ENCODE results near the gene ABCA9.
"Not testable (repeated sequence)": the region's sequence is repeated elsewhere in the genome, so short reads cannot be mapped to it uniquely, and the experiment has no call there.

Gene ABCA9

DNA sequence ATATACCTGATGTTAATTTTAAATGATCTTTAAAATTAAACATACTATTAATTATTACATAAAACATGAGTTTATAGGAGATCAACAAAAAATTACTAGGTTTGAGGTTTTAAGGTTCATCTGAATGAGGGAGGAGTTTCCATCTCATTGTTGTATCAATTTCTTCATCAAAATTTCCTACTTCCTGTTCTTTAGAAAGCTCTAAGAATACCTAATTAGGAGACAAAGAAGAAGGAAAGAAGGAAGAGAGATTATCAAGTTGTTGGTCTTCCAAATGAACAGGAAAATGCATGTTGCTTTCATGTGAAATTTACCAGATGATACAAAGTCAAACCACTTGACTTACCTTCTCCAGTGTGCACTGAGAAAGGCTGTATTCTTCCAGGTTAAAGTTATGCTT lies 18.1 kb upstream of the ABCA9 start:
- DNase-seq (ENCODE audit: low spot score), result no peak
- no peaks in the 10 kb centered on the region for H3K4me1 Mint-ChIP-seq (ENCODE audit: low read depth)
- no peaks in the 10 kb centered on the region for H3K27me3 Mint-ChIP-seq (ENCODE audit: low read depth)
- H3K4me3 Mint-ChIP-seq, result no peak overlapping the region
- H3K27ac Mint-ChIP-seq, result no peak overlapping the region
- peaks cover 5% of the 10 kb centered on the region for H3K9me3 Mint-ChIP-seq
- no peaks in the 10 kb centered on the region for H3K36me3 Mint-ChIP-seq (ENCODE audit: low read depth)

DNA sequence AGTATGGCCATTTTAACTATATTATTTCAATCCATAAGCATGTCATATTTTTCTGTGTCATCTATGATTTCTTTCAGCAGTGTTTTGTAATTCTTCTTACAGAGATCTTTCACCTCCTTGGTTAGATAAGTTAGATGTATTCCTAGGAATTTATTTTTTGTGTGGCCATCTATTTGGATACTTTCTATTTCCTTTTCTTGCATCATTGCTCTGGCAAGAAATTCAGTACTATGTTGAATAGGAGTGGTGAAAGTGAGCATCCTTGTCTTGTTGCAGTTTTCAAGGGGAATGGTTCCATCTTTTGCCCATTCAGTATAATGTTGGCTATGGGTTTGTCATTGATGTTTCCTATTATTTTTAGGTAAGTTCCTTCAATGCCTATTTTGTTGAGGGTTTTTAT lies 15.1 kb upstream of the ABCA9 start:
- peaks cover 5% of the 10 kb centered on the region for H3K9me3 Mint-ChIP-seq
- no peak for DNase-seq (ENCODE audit: low spot score)
- peaks cover 2% of the 10 kb centered on the region for H3K4me1 Mint-ChIP-seq (ENCODE audit: low read depth)
- no peak overlapping the region for H3K4me3 Mint-ChIP-seq
- no peak overlapping the region for H3K27ac Mint-ChIP-seq
- peaks cover 4% of the 10 kb centered on the region for H3K36me3 Mint-ChIP-seq (ENCODE audit: low read depth)
- H3K27me3 Mint-ChIP-seq (ENCODE audit: low read depth), result peaks cover 6% of the 10 kb centered on the region

DNA sequence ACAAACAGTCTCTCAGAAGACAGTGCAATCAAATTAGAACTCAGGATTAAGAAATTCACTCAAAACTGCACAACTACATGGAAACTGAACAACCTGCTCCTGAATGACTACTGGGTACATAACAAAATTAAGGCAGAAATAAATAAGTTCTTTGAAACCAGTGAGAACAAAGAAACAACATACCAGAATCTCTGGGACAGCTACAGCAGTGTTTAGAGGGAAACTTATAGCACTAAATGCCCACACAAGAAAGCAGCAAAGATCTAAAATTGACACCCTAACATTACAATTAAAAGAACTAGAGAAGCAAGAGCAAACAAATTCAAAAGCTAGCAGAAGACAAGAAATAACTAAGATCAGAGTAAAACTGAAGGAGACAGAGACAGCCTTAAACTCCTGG lies 12.7 kb upstream of the ABCA9 start:
- not testable (repeated sequence) for H3K9me3 Mint-ChIP-seq; H3K4me3 Mint-ChIP-seq; H3K27me3 Mint-ChIP-seq (ENCODE audit: low read depth); H3K36me3 Mint-ChIP-seq (ENCODE audit: low read depth); H3K4me1 Mint-ChIP-seq (ENCODE audit: low read depth); H3K27ac Mint-ChIP-seq; DNase-seq (ENCODE audit: low spot score)

DNA sequence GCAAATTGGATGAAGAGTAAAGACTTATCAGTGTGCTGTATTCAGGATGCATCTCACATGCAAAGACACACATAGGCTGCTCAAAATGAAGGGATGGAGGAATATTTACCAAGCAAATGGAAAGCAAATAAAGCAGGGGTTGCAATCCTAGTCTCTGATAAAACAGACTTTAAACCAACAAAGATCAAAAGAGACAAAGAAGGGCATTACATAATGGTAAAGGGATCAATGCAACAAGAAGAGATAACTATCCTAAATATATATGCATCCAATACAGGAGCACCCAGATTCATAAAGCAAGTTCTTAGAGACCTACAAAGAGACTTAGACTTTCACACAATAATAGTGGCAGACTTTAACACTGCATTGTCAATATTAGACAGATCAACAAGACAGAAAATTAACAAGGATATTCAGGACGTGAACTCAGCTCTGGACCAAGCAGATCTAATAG lies 12.1 kb upstream of the ABCA9 start:
- not testable (repeated sequence) for H3K27me3 Mint-ChIP-seq (ENCODE audit: low read depth); H3K9me3 Mint-ChIP-seq; H3K36me3 Mint-ChIP-seq (ENCODE audit: low read depth)

DNA sequence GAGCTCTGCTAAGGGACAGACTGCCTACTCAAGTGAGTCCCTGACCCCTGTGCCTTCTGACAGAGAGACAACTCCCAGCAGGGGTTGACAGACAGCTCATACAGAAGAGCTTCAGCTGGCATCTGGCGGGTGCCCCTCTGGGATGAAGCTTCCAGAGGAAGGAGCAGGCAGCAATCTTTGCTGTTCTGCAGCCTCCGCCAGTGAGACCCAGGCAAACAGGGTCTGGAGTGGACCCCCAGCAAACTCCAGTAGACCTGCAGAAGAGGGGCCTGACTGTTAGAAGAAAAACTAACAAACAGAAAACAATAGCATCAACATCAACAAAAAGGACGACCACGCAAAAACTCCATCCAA lies 10.5 kb upstream of the ABCA9 start:
- H3K4me3 Mint-ChIP-seq; DNase-seq (ENCODE audit: low spot score); H3K27me3 Mint-ChIP-seq (ENCODE audit: low read depth); H3K36me3 Mint-ChIP-seq (ENCODE audit: low read depth); H3K9me3 Mint-ChIP-seq; H3K4me1 Mint-ChIP-seq (ENCODE audit: low read depth); H3K27ac Mint-ChIP-seq: not testable (repeated sequence)

More for the DNA sequence above, 12.1 kb upstream of the ABCA9 start:
- not testable (repeated sequence) for H3K4me3 Mint-ChIP-seq; H3K4me1 Mint-ChIP-seq (ENCODE audit: low read depth); DNase-seq (ENCODE audit: low spot score); H3K27ac Mint-ChIP-seq

DNA sequence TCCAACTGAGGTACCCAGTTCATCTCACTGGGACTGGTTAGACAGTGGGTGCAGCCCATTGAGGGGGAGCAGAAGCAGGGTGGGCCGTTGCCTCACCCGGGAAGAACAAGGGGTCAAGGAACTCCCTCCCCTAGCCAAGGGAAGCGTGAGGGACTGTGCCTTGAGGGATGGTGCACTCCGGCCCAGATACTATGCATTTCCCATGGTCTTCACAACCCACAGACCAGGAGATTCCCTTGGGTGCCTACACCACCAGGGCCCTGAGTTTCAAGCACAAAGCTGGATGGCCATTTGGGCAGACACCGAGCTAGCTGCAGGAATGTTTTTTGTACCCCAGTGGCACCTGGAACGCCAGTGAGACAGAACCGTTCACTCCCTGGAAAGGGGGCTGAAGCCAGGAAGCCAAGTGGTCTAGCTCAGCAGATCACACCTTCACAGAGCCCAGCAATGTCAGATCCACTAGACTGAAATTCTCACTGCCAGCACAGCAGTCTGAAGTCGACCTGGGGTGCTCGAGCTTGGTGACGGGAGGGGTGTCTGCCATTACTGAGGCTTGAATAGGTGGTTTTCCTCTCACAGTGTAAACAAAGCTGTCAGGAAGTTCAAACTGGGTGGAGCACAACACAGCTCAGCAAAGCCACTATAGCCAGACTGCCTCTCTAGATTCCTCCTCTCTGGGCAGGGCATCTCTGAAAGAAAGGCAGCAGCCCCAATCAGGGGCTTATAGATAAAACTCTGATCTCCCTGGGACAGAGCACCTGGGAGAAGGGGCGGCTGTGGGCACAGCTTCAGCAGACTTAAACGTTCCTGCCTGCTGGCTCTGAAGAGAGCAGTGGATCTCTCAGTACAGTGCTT lies 9.9 kb upstream of the ABCA9 start:
- H3K9me3 Mint-ChIP-seq; H3K36me3 Mint-ChIP-seq (ENCODE audit: low read depth); DNase-seq (ENCODE audit: low spot score); H3K27me3 Mint-ChIP-seq (ENCODE audit: low read depth): not testable (repeated sequence)
- H3K4me1 Mint-ChIP-seq (ENCODE audit: low read depth), result peaks cover 11% of the 10 kb centered on the region
- H3K4me3 Mint-ChIP-seq, result peak overlapping the region; percentile 46
- H3K27ac Mint-ChIP-seq, result peak overlapping the region; percentile 53

DNA sequence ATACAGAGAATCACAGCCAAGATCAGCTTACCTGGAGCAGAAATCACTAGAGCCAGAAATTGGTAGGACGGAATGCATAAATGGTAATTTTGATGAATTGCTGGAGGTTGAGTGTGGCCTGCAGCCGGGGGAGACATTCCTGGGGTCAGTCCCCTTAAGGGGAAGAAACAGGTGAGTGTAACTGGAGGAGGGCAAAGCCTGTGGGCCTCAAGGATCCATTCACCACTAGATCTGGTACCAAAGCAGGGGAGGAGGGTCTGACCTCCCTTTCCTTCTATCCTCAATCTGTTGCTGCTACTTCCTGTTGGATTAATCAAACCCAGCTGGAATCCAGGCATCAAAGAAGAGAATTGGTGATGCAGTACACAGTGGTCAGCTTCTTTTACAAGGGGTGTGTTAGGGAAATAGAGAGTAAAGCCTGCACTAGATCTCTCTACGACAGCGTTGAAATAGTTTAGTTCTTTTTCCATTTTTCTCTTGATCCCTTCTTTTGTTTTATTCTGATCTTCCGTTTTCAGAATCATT lies 8.6 kb upstream of the ABCA9 start:
- H3K27me3 Mint-ChIP-seq (ENCODE audit: low read depth), result peaks cover 8% of the 10 kb centered on the region
- no peak overlapping the region for H3K4me3 Mint-ChIP-seq
- H3K9me3 Mint-ChIP-seq, result peaks cover 5% of the 10 kb centered on the region
- H3K36me3 Mint-ChIP-seq (ENCODE audit: low read depth), result peaks cover 4% of the 10 kb centered on the region
- H3K4me1 Mint-ChIP-seq (ENCODE audit: low read depth), result peaks cover 18% of the 10 kb centered on the region
- DNase-seq (ENCODE audit: low spot score), result no peak
- no peak overlapping the region for H3K27ac Mint-ChIP-seq

DNA sequence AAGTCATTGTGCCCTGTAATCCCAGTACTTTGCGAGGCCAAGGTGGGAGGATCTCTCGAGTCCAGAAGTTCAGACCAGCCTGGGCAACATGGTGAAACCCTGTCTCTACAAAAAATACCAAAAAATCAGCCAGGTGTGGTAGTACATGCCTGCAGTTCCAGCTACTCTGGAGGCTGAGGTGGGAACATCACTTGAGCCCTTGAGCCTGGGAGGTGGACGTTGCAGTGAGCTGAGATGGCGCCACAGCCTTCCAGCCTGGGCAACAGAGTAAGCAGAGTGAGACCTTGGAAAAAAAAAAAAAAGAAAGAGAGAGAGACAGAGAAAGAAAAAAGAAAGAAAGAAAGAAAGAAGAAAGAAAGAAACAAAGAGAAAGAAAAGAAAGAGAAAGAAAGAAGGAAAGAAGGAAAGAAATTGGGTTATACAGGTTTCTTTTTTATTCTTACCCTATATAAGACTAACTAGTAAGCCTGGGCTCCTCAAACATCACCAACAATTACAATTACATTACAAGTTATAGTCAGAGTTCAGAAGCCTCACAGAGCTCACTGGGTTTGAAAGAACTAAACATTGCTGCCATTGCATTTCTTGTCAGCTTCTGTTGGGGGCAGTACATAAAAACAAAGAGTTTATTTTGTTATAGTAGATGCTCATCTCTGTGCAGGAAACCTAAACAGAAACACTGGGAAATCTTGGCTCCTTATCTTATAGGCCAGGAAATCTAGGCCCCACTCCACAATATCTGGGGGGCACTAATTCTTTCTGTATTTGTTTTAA lies 6.7 kb upstream of the ABCA9 start:
- Mint-ChIP-seq H3K4me3 (no peak overlapping the region), H3K27ac (no peak overlapping the region), H3K27me3 (ENCODE audit: low read depth) (peaks cover 8% of the 10 kb centered on the region), H3K9me3 (peaks cover 5% of the 10 kb centered on the region), H3K4me1 (ENCODE audit: low read depth) (peaks cover 21% of the 10 kb centered on the region), H3K36me3 (ENCODE audit: low read depth) (peaks cover 4% of the 10 kb centered on the region)
- no peak for DNase-seq (ENCODE audit: low spot score)

DNA sequence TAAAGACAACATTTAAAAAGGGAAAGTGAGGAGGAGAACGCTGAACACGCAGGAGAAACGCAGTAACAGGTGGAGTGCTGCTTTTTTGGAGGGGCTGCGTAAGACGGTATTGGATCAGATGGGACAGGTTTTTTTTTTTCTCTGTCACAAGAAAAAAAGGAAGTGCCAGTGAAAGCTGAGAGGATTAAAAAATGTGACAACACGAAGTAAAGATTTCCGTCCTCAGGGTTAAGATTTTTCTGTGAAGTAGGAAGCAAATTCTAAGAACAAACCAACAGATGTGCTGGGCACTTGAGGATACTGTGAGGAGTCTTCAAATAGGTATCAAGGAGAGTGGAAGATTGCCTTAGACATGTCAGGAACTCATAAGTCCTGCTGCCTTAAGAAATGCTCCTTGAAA lies 5.8 kb upstream of the ABCA9 start:
- H3K4me1 Mint-ChIP-seq (ENCODE audit: low read depth), result peaks cover 21% of the 10 kb centered on the region
- H3K27ac Mint-ChIP-seq, result peak overlapping the region; percentile 24
- peaks cover 2% of the 10 kb centered on the region for H3K27me3 Mint-ChIP-seq (ENCODE audit: low read depth)
- DNase-seq (ENCODE audit: low spot score), result no peak
- H3K4me3 Mint-ChIP-seq, result peak overlapping the region; percentile 30
- no peaks in the 10 kb centered on the region for H3K9me3 Mint-ChIP-seq
- no peaks in the 10 kb centered on the region for H3K36me3 Mint-ChIP-seq (ENCODE audit: low read depth)

DNA sequence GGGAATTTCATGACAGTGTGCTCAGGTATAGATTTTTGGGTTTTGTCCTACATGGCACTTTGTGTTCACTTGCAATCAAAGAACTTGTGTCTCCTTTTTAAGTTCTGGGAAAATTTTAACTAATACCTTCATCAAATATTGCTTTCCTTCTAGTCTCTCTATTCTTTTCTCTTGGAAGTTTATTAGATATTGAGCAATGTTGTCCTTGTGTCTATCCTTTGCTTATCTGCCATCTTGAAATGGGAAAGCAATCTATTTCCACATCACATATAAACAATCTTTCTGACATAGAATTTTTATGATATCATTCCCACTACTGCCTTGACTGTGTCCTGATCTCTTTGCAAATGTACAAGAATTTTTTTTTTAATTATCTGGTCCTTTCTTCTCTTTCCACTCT lies 4.4 kb upstream of the ABCA9 start:
- Mint-ChIP-seq H3K27me3 (ENCODE audit: low read depth) (peaks cover 2% of the 10 kb centered on the region), H3K9me3 (no peaks in the 10 kb centered on the region), H3K4me3 (no peak overlapping the region), H3K36me3 (ENCODE audit: low read depth) (no peaks in the 10 kb centered on the region), H3K27ac (no peak overlapping the region), H3K4me1 (ENCODE audit: low read depth) (peaks cover 19% of the 10 kb centered on the region)
- no peak for DNase-seq (ENCODE audit: low spot score)

DNA sequence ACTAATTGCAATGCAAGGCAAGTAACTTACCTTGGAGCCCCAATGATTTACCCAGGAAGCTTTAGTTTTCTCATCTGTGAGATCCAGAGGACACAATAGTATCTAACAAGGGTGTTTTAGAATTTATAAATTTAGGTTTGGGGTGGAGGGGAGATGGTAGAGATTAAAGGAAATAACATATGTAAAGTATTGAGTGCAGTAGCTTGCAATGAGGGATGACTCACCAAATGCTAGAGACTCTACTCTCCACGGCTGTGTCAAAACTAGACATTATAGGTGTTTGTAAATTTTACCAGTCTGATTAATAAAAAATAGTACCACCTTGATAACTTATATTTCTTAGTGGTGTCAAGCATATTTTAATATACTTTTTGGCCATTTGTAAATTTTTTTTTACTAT lies 3.7 kb upstream of the ABCA9 start:
- H3K9me3 Mint-ChIP-seq, result no peaks in the 10 kb centered on the region
- no peak overlapping the region for H3K4me3 Mint-ChIP-seq
- H3K27me3 Mint-ChIP-seq (ENCODE audit: low read depth), result peaks cover 2% of the 10 kb centered on the region
- H3K36me3 Mint-ChIP-seq (ENCODE audit: low read depth), result no peaks in the 10 kb centered on the region
- H3K27ac Mint-ChIP-seq, result no peak overlapping the region
- no peak for DNase-seq (ENCODE audit: low spot score)
- peaks cover 19% of the 10 kb centered on the region for H3K4me1 Mint-ChIP-seq (ENCODE audit: low read depth)

DNA sequence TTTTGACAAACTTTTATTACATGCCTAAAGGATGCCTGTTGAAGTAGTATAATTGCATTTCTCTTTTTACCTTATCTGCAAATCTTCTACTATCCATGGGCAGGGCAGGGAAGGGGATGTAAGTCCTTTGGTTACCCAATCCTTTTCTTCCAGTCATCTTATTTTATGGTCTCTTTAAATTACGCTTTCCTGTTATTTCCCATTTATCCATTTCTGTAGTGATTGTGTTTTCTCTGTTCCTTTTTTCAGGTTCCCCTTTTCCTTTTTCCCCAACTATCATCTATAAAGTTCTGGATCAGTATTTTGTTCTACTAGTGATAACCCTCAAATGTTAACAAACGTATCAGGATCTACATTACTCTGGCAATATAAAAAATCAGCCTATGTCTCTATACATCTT lies 3.3 kb upstream of the ABCA9 start:
- no peaks in the 10 kb centered on the region for H3K9me3 Mint-ChIP-seq
- no peak for DNase-seq (ENCODE audit: low spot score)
- H3K36me3 Mint-ChIP-seq (ENCODE audit: low read depth), result no peaks in the 10 kb centered on the region
- H3K27me3 Mint-ChIP-seq (ENCODE audit: low read depth), result peaks cover 2% of the 10 kb centered on the region
- peaks cover 19% of the 10 kb centered on the region for H3K4me1 Mint-ChIP-seq (ENCODE audit: low read depth)
- no peak overlapping the region for H3K4me3 Mint-ChIP-seq
- no peak overlapping the region for H3K27ac Mint-ChIP-seq

DNA sequence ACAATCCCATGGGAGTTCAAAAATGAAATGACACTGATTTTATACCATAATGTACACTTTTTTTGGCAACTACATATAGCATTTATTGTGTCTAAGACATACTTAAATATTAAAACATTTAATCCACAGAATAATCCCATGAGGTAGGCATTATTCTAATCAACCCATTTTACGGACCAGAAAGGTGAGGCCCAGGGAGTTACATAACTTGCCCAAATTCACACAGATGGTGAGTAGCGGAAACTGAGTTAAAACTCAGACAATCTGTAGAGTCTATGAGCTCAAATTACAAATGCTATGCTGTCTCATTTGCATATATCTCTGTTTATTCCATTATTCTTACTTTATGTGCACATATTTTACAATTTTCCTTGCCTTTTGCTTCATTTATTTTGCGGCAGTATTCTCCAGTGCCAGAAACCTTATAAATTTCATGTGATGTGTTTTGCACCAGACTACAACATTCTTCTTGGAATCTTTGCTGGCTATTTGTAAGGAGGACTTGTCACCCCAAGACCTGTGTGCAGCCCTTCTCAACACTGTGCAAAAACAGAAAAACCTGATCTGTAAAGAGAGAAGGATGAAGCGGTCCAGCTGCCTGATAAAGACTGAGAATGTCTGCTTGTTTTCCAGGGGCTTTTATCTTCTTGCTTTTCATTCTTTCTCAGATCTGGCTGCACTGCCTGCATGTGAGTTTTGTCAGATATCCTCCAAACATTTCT lies 2.3 kb upstream of the ABCA9 start:
- H3K27ac Mint-ChIP-seq, result no peak overlapping the region
- no peak for DNase-seq (ENCODE audit: low spot score)
- H3K36me3 Mint-ChIP-seq (ENCODE audit: low read depth), result no peaks in the 10 kb centered on the region
- no peak overlapping the region for H3K4me3 Mint-ChIP-seq
- H3K27me3 Mint-ChIP-seq (ENCODE audit: low read depth), result peaks cover 2% of the 10 kb centered on the region
- H3K9me3 Mint-ChIP-seq, result no peaks in the 10 kb centered on the region
- H3K4me1 Mint-ChIP-seq (ENCODE audit: low read depth), result peaks cover 19% of the 10 kb centered on the region
